GM12891 (cell line): ENCODE results near the gene PPP1R12C.

ENCODE experiments used
- POLR2A ChIP-seq: IDR thresholded peaks from 2 replicates; pipeline ENCODE4 v1.6.1; 2011; ENCODE audit warnings: low read depth, low read length, control low read depth
- POLR2AphosphoS5 ChIP-seq: IDR thresholded peaks from 2 replicates; pipeline ENCODE4 v1.6.1; 2011; ENCODE audit warnings: low read depth, low read length, control low read depth
- POU2F2 ChIP-seq: IDR thresholded peaks from 2 replicates; pipeline ENCODE4 v1.6.1; 2011; ENCODE audit warnings: low read depth, mild to moderate bottlenecking, control low read depth, low read length, moderate library complexity
- SPI1 ChIP-seq: IDR thresholded peaks from 2 replicates; pipeline ENCODE4 v1.6.1; 2011; ENCODE audit warnings: low read depth, low read length, control low read depth
- TAF1 ChIP-seq: IDR thresholded peaks from 2 replicates; pipeline ENCODE4 v1.6.1; 2011; ENCODE audit warnings: low read depth, low read length, control low read depth

DNA sequence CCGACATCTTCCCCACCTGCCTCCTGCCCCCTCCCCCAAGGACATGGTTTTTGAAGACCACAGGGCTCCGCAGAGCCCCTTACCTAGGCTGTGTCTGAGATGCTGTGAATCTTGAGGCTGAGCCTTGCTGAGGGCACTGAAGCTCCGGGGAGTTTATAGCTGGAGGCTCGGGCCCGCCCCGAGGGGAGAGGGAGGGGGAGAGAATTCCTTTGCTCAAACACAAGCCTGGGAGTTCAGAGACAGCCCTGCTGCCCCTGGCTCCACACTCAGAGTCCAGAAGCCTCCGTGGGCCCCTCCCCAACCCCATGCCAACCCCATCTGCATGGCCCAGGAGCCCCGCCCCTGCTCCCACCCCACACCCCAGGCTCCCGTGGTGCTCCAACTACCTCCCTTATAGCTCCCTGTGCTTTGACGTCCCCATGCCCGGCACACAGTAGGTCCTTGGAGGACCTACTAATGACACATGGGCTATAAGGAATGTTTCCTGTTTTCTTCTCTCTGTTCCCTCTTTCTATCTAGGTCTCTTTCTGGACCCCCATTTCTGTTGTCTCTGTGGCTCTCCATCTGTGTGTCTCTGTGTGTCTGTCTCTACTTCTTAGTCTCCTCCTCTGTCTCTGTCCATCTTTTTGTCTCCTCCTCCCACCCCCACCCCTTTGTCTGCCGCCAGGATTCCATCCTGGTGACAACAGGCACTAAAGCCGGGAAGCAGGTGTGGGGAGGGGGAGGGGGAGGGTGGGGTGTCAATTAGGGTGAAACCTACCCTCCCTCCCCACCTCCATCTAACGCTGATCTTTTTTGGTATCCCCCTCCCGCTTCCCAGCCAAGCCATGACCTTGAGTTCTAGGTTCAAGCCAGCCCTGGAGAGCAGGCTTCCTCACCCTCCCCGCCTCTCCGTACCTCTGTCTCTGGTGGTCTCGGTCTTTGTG, 31.9 kb upstream of the PPP1R12C start, which contains the start of gene TNNT1:
- TF ChIP-seq POLR2AphosphoS5 (no peak), TAF1 (no peak), POU2F2 (no peak), POLR2A (no peak), SPI1 (no peak)
